22Rv1 (cell line): ENCODE data around the gene EEF1AKMT3.

Experiments
- CTCF ChIP-seq: fragments of 450-650 bp; IDR thresholded peaks from 2 replicates; pipeline ENCODE4 v1.5.1; 2017; ENCODE audit warnings: mild to moderate bottlenecking
- ZFX ChIP-seq: fragments of 450-650 bp; IDR thresholded peaks from 2 replicates; pipeline ENCODE4 v1.6.1; 2017; ENCODE audit warnings: antibody characterized with exemption, borderline replicate concordance

DNA sequence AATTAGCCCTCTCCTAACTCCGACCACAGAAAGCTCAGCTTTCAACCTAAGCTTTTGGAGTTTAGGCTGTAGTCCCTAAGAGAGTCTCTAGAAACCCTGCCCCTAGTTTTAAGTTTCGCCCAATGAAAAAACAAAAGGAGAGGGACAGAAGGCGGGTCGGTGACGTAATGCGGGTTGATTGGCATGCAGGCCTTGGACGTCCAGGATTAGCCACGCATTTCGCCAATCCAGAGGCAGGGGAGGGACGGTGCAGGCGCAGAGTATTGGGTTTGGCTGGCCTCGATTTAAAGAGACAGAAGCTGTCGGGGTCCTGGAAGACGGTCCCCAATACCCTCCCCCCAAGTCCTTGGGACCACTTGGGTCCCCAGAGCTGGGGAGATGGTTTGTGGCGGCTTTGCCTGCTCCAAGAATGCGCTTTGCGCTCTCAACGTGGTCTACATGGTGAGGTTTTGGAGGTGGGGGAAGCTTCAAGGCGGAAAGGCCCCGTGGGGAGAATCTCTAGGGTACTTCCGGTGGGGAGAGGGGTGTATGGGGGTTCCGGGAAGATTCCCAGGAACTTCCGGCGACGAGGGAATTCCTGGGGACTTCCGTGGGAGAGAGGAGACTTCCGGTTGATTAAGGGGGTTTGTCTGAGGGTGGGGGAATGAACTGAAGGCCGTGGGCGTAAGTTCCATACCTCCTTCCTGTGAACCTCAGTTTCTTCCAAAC, 27.5 kb upstream of the EEF1AKMT3 start, which contains the start of gene TSPAN31:
- TF ChIP-seq CTCF = no peak
- TF ChIP-seq ZFX = no peak
